ENCODE measurements around the gene SOX13. TPM values are rescaled to one million over a fixed set of nuclear protein-coding genes. Genes with fewer than 3 reads are reported as not detected.

The SOX13 gene
- total RNA-seq, 4 donors from 2014 or later: 12.1 to 34.1 (median 33.4) TPM

DNA sequence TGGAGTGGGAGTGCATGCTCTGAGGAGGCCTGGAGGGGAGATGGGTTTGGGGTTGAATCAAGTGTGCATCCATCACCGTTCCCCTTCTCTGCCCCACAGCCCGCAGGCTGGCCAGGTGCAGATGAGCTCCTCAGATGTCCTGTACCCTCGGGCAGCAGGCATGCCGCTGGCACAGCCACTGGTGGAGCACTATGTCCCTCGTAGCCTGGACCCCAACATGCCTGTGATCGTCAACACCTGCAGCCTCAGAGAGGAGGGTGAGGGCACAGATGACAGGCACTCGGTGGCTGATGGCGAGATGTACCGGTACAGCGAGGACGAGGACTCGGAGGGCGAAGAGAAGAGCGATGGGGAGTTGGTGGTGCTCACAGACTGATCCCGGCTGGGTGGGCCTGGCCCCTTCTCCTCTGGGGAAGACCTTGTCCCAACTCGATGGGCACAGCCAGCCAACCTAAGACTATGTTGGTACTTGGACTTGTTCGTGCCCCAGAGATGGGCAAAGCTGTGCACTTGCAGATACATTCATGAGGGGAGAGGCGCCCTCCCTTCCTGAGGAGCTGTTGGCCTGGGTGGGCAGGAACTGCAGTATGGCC lies 52.9 kb downstream of the SOX13 start:
- Histone ChIP-seq H3K4me3 (no peak overlapping the region), H3K27me3 (no peaks in the 10 kb centered on the region), H3K27ac (no peak overlapping the region), H3K9me3 (no peaks in the 10 kb centered on the region), H3K36me3 (peaks cover 0 to 31% (median 0%) of the 10 kb centered on the region in 4 donors), H3K4me1 (peaks cover 11 to 27% (median 17%) of the 10 kb centered on the region in 4 donors)
- TF ChIP-seq POLR2AphosphoS5 (IDR thresholded peaks at IDR 0.05) (no peak), POLR2A (IDR thresholded peaks at IDR 0.05) (no peak), EP300 (IDR thresholded peaks at IDR 0.05; ENCODE audit: low read depth) (no peak)
- TF ChIP-seq, protein P1, sequence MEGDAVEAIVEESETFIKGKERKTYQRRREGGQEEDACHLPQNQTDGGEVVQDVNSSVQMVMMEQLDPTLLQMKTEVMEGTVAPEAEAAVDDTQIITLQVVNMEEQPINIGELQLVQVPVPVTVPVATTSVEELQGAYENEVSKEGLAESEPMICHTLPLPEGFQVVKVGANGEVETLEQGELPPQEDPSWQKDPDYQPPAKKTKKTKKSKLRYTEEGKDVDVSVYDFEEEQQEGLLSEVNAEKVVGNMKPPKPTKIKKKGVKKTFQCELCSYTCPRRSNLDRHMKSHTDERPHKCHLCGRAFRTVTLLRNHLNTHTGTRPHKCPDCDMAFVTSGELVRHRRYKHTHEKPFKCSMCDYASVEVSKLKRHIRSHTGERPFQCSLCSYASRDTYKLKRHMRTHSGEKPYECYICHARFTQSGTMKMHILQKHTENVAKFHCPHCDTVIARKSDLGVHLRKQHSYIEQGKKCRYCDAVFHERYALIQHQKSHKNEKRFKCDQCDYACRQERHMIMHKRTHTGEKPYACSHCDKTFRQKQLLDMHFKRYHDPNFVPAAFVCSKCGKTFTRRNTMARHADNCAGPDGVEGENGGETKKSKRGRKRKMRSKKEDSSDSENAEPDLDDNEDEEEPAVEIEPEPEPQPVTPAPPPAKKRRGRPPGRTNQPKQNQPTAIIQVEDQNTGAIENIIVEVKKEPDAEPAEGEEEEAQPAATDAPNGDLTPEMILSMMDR (IDR thresholded peaks at IDR 0.05): no peak
- WGBS, 2 donors (ENCODE audit: low coverage in 1 of 2): 86% methylated on average over 18 of the region's 18 CpGs; no CpG with 5 or more reads in 1 of the 2 donors
- in situ Hi-C loops (cut with MboI; ENCODE audit: low pct_ligation_motif_present in 1 of 4, low pct_unique_long_range_greater_than_20kb in 1 of 4, low sequenced_read_pairs in 3 of 4): loop anchor here (5.0 to 10.0 kb wide), 5 partner anchors 51 to 264 kb away; partner anchors contain the start of genes SOX13 (in 2 of the 4) and SNRPE (in 1 of the 4)
- intact Hi-C loops (cut with DNase I; ENCODE audit: low total_unique reads): no loop called here
- no peak for DNase-seq

DNA sequence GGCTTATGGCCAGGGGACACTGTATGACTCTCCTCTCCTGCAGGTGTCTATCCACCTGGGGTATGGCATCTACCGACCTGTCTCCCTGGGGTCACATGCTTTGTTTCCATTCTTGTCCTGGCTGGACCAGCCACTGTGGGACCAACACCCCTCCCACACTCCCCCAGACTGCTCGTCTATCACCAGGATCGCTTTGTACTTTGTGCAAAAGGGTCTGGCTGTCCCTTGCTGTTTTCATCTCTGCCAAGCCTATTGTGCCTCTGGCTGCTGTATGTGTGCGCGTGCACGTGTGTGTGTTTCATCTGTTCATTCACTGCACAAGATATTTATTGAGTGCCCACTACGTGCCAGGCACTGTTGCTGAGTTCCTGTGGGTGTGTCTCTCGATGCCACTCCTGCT lies 53.5 kb downstream of the SOX13 start:
- intact Hi-C loops (cut with DNase I; ENCODE audit: low total_unique reads) (no loop called here), in situ Hi-C loops (cut with MboI; ENCODE audit: low pct_ligation_motif_present in 1 of 4, low pct_unique_long_range_greater_than_20kb in 1 of 4, low sequenced_read_pairs in 3 of 4) (loop anchor here (5.0 to 10.0 kb wide), 5 partner anchors 52 to 264 kb away; partner anchors contain the start of genes SOX13 (in 2 of the 4) and SNRPE (in 1 of the 4))
- H3K4me1 ChIP-seq: peaks cover 11 to 32% (median 17%) of the 10 kb centered on the region in 4 donors
- no peaks in the 10 kb centered on the region for H3K9me3 ChIP-seq
- H3K27ac ChIP-seq: peak overlapping the region; percentile 15 to 68 (median 32)
- 65 to 70% methylated on average over 5 to 8 of the region's 8 CpGs for WGBS, 2 donors (ENCODE audit: low coverage in 1 of 2)
- peaks cover 0 to 29% (median 0%) of the 10 kb centered on the region in 4 donors for H3K36me3 ChIP-seq
- no peak for DNase-seq
- TF ChIP-seq, protein P1 (IDR thresholded peaks at IDR 0.05): no peak
- TF ChIP-seq POLR2AphosphoS5 (IDR thresholded peaks at IDR 0.05) (no peak), EP300 (IDR thresholded peaks at IDR 0.05; ENCODE audit: low read depth) (no peak), POLR2A (IDR thresholded peaks at IDR 0.05) (no peak)
- H3K27me3 ChIP-seq: no peaks in the 10 kb centered on the region
- H3K4me3 ChIP-seq: no peak overlapping the region

DNA sequence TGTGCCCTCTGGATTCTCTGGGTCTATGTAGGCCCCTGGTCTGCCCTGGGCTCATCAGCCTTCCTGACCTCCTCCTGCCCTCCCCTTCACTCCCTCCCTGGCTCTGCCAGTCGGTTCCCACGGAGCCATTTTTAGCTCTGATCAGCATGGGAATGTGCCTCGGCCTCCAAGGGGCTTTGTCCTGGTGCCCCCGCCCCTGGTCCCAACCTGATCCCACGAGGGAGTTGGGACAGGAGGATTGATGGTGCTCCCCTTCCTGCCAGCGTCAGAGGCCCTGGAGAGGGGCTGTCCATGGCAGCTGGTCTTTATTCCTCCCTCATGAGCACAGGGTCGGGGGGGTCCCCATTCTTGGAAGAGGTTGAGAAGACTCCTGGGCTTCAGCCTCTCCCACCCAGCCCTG lies 54.0 kb downstream of the SOX13 start:
- Histone ChIP-seq H3K27me3 (no peaks in the 10 kb centered on the region), H3K27ac (peak overlapping the region; percentile 15 to 68 (median 32)), H3K9me3 (no peaks in the 10 kb centered on the region), H3K4me1 (peaks cover 11 to 32% (median 17%) of the 10 kb centered on the region in 4 donors), H3K4me3 (no peak overlapping the region), H3K36me3 (peaks cover 0 to 24% (median 0%) of the 10 kb centered on the region in 4 donors)
- in situ Hi-C loops (cut with MboI; ENCODE audit: low pct_ligation_motif_present in 1 of 4, low pct_unique_long_range_greater_than_20kb in 1 of 4, low sequenced_read_pairs in 3 of 4) (loop anchor here (5.0 to 10.0 kb wide), 5 partner anchors 52 to 265 kb away; partner anchors contain the start of genes SOX13 (in 2 of the 4) and SNRPE (in 1 of the 4)), intact Hi-C loops (cut with DNase I; ENCODE audit: low total_unique reads) (no loop called here)
- no peak for DNase-seq
- 30% methylated on average over 7 of the region's 7 CpGs; no CpG with 5 or more reads in 1 of the 2 donors for WGBS, 2 donors (ENCODE audit: low coverage in 1 of 2)
- TF ChIP-seq EP300 (IDR thresholded peaks at IDR 0.05; ENCODE audit: low read depth): no peak

GRCh38 chr1:204127597-204128242 lies 54.8 kb downstream of the SOX13 start:
- intact Hi-C loops (cut with DNase I; ENCODE audit: low total_unique reads): no loop called here
- Histone ChIP-seq H3K4me1 (peaks cover 11 to 32% (median 17%) of the 10 kb centered on the region in 4 donors), H3K27me3 (no peaks in the 10 kb centered on the region), H3K4me3 (no peak overlapping the region), H3K9me3 (no peaks in the 10 kb centered on the region), H3K36me3 (peaks cover 0 to 19% (median 0%) of the 10 kb centered on the region in 4 donors), H3K27ac (peak overlapping the region in 3 of 4 donors; percentile 38 to 68 (median 39))
- in situ Hi-C loops (cut with MboI; ENCODE audit: low pct_ligation_motif_present in 1 of 4, low pct_unique_long_range_greater_than_20kb in 1 of 4, low sequenced_read_pairs in 3 of 4): loop anchor here (5.0 to 10.0 kb wide), 5 partner anchors 53 to 265 kb away; partner anchors contain the start of genes SOX13 (in 2 of the 4) and SNRPE (in 1 of the 4)
- TF ChIP-seq POLR2AphosphoS5 (IDR thresholded peaks at IDR 0.05) (peak in 2 of 3 donors; percentile 57 to 69), POLR2A (IDR thresholded peaks at IDR 0.05) (no peak), EP300 (IDR thresholded peaks at IDR 0.05; ENCODE audit: low read depth) (no peak)
- TF ChIP-seq, protein P1 (IDR thresholded peaks at IDR 0.05): peak; percentile 94 to 98 (median 95)
- WGBS, 2 donors (ENCODE audit: low coverage in 1 of 2): 13 to 32% methylated on average over 1 to 5 of the region's 5 CpGs
- DNase-seq: peak; percentile 69

Data from transverse colon (tissue), 4 donors.